ENCODE results near the gene BEND3.

GRCh38 chr6:107114213-107114925, 946 bp downstream of the BEND3 start:
- TF ChIP-seq CTCF (IDR thresholded peaks at IDR 0.05; ENCODE audit: low read depth, low read length) (peak; percentile 55), EZH2phosphoT487 (IDR thresholded peaks at IDR 0.05; ENCODE audit: low read depth) (no peak)
